Renal cortex interstitium (tissue), 11 donors: Measurements from ENCODE around the gene MISFA. TPM values are rescaled to one million over a fixed set of nuclear protein-coding genes. Genes with fewer than 3 reads are reported as not detected.
"Not testable (repeated sequence)": the region's sequence is repeated elsewhere in the genome, so short reads cannot be mapped to it uniquely, and the experiment has no call there.

Experiments used
- DNase-seq, 11 donors: peaks; one replicate each; pipeline ENCODE4 v3.0.0-alpha.2; 2013; ENCODE audit warnings: low read depth in 9 of 11, low spot score in 4 of 11; ENCODE audit errors: extremely low read depth in 1 of 11
- polyA plus RNA-seq, 3 donors: library from polyadenylated mRNA; unstranded; fragments of 120-200 nt; gene quantifications; one replicate each; pipeline ENCODE4 v1.2.1, GENCODE V29; 2013; ENCODE audit not compliant: insufficient read length in 3 of 3

The MISFA gene
- polyA plus RNA-seq, 3 donors: 7.5 to 14.6 (median 7.5) TPM

DNA sequence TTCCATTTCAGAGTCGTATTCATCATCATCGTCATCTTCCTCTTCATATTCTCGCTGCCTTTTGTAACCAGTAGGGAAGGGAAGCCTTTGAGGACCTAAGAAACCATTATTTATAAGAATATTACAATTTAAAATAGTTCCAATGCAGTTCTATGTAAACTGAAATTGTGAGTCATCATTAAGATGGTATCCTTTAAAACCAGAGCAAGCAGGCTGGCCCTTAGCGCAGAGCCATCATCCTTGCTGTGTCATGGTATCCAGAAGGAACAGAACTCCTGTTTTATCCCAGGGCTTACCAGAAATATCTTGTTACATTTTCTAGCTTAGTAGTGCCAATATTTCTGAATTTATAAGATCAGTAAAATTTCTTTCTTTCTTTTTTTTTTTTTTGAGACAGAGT lies 12.8 kb downstream of the MISFA start:
- DNase-seq: no peak

DNA sequence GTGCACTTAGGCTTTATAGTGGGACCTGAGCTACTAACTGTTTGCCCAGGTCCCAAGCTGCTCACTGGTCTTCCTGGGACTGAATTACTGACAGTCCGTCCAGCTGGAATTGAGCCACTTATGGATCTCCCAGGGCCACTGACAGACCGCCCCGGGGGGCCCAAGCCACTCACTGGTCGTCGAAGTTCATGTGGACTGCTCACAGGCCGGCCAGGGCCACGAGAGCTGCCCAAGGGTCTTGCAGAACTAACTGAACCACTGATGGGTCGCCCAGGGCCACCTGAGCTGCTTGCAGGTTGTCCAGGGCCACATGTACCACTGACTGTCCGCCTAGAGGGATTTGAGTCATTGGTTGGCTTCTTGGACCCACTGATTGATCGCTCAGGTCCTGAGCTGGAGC lies 15.1 kb downstream of the MISFA start:
- no peak for DNase-seq

DNA sequence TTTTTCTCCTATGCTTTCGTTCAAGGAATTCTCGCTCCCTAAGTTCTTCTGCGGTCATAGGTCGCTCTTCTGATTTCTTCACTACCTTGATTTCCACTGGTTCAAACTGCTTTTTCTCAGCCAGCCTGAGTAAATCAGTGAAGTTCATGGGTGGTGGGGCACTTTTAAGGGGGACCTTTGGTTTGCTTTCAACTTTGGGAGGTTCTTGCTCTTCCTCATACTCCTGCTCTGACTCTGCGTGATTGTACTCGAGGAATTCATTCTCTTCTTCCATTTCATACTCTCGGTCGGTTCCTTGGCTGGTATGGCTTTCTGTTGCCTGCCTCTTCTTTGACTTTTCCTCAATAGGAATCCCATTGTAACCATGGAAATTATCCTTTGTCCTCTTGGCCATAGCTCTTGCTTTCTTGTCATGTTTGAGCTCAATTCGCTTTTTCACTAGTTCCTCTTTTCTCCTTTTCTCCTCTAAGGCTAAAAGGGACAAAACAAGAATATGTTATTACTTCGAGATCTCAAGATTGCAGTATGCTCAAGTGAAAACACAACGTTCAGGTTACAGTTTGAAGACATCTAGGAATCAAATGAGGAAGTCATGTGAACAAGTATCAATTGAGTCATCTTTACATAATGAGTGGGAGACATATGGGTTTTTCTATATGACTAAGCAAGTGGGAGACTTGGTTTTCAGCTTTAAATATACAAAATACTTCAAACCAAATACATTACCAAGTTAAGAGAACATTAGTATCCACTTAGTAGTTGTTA lies 16.2 kb downstream of the MISFA start:
- no peak for DNase-seq

GRCh38 chr11:18617688-18618341 lies 18.2 kb downstream of the MISFA start:
- DNase-seq: no peak

- no peak for DNase-seq
These were observed 18.9 kb downstream of the MISFA start for GRCh38 chr11:18618342-18619025.

DNA sequence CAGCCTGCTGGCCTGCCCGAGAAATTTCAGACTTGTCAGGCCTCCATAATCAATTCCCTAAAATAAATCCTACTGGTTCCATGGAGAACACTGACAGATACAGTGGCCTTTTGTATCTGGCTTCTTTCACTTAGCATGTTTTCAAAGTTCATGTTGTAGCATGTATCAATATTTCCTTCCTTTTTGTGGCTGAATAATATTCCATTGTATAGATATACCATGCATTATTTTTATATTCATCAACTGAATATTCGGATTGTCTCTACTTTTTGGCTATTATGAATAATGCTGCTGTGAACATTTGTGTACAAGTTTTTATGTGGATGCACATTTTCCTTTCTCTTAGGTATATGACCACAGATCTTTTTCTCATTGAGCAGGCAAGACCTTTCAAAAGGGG lies 24.1 kb downstream of the MISFA start:
- DNase-seq: no peak

DNA sequence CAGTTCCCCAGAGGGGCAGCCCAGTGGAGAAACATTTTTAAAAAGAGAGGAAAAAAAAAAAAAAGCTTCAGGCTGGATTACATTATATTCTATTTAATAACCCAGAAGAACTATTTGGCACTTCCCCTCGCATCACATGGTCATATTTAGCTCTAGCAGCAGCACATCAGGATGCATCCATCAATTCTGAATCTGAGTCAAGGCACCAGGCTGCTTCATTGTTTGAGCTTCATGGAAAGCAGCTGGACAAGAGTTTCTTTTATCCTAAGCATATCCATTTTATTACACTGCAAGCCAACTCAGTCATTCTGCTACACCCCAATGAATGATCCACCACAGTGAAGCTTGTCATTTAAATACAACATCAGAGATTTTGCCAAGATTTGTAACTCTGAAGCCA lies 24.6 kb downstream of the MISFA start:
- DNase-seq: no peak

DNA sequence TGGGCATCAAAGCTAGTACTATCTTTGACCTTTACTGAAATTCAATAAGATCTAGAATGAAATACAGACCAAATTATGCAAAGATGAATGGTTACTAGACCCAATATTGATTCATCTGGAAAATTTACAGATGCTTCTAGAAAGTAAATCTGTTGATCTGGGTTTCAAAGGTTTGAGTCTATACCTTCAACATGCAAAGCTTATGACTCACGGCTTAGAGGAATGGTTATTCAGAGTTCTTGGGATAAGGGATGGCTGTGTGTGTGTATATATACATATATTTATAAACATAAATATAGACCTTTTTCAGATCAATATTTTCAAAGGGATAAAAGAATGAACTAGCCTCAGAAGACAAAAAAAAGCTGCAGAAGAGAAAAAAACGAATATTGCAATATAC lies 33.3 kb downstream of the MISFA start:
- no peak for DNase-seq

- DNase-seq: no peak
These were observed 33.9 kb downstream of the MISFA start for GRCh38 chr11:18633256-18634139.

DNA sequence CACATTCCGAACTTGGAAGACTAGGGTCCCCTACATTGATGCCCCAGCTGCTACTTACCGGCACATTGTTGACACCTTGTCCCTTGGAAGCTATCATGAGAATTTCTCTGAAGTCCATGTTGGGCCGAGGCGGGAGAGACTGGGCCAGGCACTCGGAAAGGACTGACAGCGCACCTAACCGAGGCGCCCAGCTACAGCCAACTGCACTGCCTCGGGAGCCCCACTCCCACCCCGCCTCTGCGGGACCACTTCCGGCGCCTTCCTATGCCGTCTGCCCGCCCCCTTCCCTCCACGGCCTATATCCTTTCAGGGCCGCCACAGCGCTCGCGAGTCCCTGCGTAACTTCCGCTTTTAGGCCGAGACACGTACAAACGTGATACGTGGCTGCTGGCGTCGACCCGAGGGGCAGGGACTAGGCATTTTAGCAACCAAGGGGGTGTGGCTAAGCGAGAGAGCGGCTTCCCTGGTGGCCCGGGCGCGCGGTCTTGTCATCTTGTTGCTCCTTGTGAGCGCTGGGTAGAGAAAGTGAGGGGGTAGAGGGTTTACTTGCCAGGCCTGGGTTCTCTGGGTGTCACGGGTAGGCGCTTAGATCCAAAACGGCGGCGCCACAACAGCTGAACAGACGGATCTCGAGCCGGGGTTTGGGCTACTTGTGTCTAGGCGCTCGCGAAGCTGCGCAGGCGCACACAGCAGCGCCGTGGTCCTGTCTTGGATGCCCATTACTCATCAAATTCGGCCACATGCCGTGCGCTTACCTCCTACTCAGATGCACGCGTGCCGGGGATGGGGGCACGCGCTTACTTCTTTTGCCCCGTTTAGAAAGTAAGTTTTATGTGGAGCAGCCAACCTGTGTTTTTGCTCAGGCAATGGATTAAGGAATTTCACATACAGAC lies 34.8 kb downstream of the MISFA start, which contains the start of gene SPTY2D1:
TSS of gene SPTY2D1 (minus strand) at position 203 of the 893 bp plus-strand sequence. CDS start at position 118, 85 bp downstream.
- DNase-seq: peak; percentile 97 to 99 (median 98)

DNA sequence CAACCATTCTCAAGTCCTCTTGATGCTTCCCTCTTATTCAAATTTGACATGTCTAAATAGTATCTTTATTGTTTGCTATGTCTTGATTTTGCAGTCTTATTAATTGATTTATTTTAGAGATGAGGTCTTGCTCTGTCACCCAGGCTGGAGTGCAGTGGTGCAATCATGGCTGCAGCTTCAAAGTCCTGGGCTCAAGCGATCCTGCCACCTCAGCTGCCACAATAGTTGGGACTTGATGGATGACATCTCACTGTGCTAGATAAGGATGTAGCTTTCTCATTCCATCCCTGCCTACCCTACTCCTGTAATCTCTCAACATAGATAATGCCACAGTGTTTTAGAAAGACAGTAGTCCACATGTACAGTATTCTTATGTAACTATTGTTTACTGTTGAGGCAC lies 42.1 kb downstream of the MISFA start:
- DNase-seq: no peak

DNA sequence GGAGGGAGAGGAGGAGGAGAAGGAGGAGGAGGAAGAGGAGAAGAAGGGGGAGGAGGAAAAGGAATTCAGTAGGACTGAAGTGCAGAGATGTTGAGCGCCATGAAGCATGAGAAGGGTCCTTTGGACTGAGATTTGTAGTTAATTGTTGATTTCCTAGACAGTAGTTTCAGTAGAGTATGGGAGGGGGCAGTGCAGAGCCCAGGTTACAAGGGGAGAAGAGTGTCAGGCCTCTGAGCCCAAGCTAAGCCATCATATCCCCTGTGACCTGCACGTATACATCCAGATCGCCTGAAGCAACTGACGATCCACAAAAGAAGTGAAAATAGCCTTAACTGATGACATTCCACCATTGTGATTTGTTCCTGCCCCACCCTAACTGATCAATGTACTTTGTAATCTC lies 43.4 kb downstream of the MISFA start:
- DNase-seq: not testable (repeated sequence)

DNA sequence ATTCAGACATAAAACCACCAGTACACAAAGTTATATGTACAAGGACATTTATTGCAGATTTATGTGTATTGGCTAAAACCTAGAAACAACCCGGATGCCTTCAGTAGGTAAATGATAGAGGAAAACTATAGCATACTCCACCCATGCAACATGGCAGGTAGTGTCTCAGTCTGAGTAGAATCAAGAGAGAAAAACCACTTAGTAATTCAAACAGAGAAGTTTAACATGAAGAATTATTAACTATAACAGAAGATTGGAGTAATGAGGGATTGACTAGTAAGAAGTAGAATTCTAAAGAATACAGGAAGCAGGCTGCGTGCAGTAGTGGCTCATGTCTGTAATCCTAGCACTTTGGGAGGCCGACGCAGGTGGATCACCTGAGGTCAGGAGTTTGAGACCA lies 50.8 kb downstream of the MISFA start:
- no peak for DNase-seq

GRCh38 chr11:18650859-18651557 lies 51.4 kb downstream of the MISFA start:
- no peak for DNase-seq
